Transverse colon (tissue), 3 donors: Measurements from ENCODE around the gene IL22RA2.

Source experiments
- CTCF ChIP-seq, 5 experiments: fragments of 200-600 bp in 3 of 5; fragments of 450-650 bp in 2 of 5; sonication (generic) in 3 of 5; IDR thresholded peaks; 1 replicate in 2 of 5; 2 replicates in 3 of 5; pipeline ENCODE4 v1.5.1; 2016 to 2017; ENCODE audit warnings: antibody characterized with exemption in 5 of 5, inconsistent platforms in 3 of 5, mild to moderate bottlenecking in 2 of 5, moderate library complexity in 1 of 5
- POLR2A ChIP-seq: fragments of 450-650 bp; IDR thresholded peaks from one replicate; pipeline ENCODE4 v1.6.1; 2016; ENCODE audit warnings: antibody characterized with exemption, mild to moderate bottlenecking, moderate library complexity

GRCh38 chr6:137206577-137206976, 33.1 kb upstream of the IL22RA2 start:
- no peak for TF ChIP-seq CTCF (IDR thresholded peaks at IDR 0.05)
- TF ChIP-seq POLR2A: no peak
